ENCODE data around the gene FOXC1.

FOXC1 gene

GRCh38 chr6:1654054-1654453 is 44.3 kb downstream of the FOXC1 start:
- H3K27ac ChIP-seq: no peak overlapping the region
- no peak for TF ChIP-seq CTCF (IDR thresholded peaks at IDR 0.05)
- no peak for TF ChIP-seq ZFX (IDR thresholded peaks at IDR 0.05; ENCODE audit: borderline replicate concordance)

GRCh38 chr6:1657116-1657770 is 47.5 kb downstream of the FOXC1 start:
- no peak overlapping the region for H3K27ac ChIP-seq
- TF ChIP-seq ZFX (IDR thresholded peaks at IDR 0.05; ENCODE audit: borderline replicate concordance) (no peak), CTCF (IDR thresholded peaks at IDR 0.05) (no peak)

- TF ChIP-seq CTCF (IDR thresholded peaks at IDR 0.05) (no peak), ZFX (IDR thresholded peaks at IDR 0.05; ENCODE audit: borderline replicate concordance) (no peak)
- no peak overlapping the region for H3K27ac ChIP-seq
Observed at GRCh38 chr6:1657771-1658165, 48.1 kb downstream of the FOXC1 start.

GRCh38 chr6:1658212-1659005 is 48.7 kb downstream of the FOXC1 start:
- no peak for TF ChIP-seq CTCF (IDR thresholded peaks at IDR 0.05)
- no peak for TF ChIP-seq ZFX (IDR thresholded peaks at IDR 0.05; ENCODE audit: borderline replicate concordance)
- no peak overlapping the region for H3K27ac ChIP-seq

GRCh38 chr6:1659816-1660215 is 50.1 kb downstream of the FOXC1 start:
- no peak overlapping the region for H3K27ac ChIP-seq
- TF ChIP-seq CTCF (IDR thresholded peaks at IDR 0.05): no peak
- TF ChIP-seq ZFX (IDR thresholded peaks at IDR 0.05; ENCODE audit: borderline replicate concordance): no peak

GRCh38 chr6:1662534-1662933 is 52.8 kb downstream of the FOXC1 start:
- no peak overlapping the region for H3K27ac ChIP-seq
- TF ChIP-seq ZFX (IDR thresholded peaks at IDR 0.05; ENCODE audit: borderline replicate concordance) (no peak), CTCF (IDR thresholded peaks at IDR 0.05) (no peak)
